ENCODE data around the gene DNMBP. TPM values are rescaled to one million over a fixed set of nuclear protein-coding genes. Genes with fewer than 3 reads are reported as not detected.

The DNMBP gene
- total RNA-seq, 1 donor from 2014 or later: 5.0 TPM

- FAIRE-seq: no peak
- no peaks in the 10 kb centered on the region for H3K36me3 ChIP-seq (ENCODE audit: control insufficient read depth, insufficient read depth, low read length)
- DNase-seq (ENCODE audit: low read depth): no peak
These were observed 11.6 kb upstream of the DNMBP start for GRCh38 chr10:100021322-100021721.

DNA sequence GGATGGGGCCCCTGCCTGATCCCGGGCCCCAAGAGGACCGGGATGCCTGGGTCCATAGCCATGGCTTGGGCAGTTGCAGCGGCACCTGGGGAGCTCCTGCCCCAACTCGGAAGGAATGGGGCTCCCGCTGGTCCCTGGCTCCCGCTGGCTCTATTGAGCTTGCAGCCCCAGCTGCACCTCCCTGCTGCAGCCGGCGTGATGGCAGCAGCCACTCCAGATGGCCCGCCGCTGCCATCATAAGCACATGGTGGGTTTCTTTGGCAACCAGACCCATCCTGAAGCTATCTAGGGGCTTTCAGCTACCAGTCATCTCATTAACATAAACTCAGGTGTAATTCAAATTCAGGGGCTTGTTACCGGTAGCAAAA lies 11.1 kb upstream of the DNMBP start:
- DNase-seq (ENCODE audit: low read depth) (no peak), FAIRE-seq (no peak)
- Histone ChIP-seq H3K27me3 (ENCODE audit: control insufficient read depth, insufficient read depth, low read length) (no peaks in the 10 kb centered on the region), H3K4me3 (ENCODE audit: low read depth, low read length) (no peak overlapping the region), H3K36me3 (ENCODE audit: control insufficient read depth, insufficient read depth, low read length) (no peaks in the 10 kb centered on the region)
- TF ChIP-seq, protein P1, sequence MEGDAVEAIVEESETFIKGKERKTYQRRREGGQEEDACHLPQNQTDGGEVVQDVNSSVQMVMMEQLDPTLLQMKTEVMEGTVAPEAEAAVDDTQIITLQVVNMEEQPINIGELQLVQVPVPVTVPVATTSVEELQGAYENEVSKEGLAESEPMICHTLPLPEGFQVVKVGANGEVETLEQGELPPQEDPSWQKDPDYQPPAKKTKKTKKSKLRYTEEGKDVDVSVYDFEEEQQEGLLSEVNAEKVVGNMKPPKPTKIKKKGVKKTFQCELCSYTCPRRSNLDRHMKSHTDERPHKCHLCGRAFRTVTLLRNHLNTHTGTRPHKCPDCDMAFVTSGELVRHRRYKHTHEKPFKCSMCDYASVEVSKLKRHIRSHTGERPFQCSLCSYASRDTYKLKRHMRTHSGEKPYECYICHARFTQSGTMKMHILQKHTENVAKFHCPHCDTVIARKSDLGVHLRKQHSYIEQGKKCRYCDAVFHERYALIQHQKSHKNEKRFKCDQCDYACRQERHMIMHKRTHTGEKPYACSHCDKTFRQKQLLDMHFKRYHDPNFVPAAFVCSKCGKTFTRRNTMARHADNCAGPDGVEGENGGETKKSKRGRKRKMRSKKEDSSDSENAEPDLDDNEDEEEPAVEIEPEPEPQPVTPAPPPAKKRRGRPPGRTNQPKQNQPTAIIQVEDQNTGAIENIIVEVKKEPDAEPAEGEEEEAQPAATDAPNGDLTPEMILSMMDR (IDR thresholded peaks at IDR 0.05; ENCODE audit: insufficient read depth, low read length, severe bottlenecking): no peak

More at GRCh38 chr10:100021322-100021721, 11.6 kb upstream of the DNMBP start:
- no peak overlapping the region for H3K4me3 ChIP-seq (ENCODE audit: low read depth, low read length)
- TF ChIP-seq, protein P1 (IDR thresholded peaks at IDR 0.05; ENCODE audit: insufficient read depth, low read length, severe bottlenecking): no peak
- H3K27me3 ChIP-seq (ENCODE audit: control insufficient read depth, insufficient read depth, low read length): no peaks in the 10 kb centered on the region

- H3K27me3 ChIP-seq (ENCODE audit: control insufficient read depth, insufficient read depth, low read length): no peaks in the 10 kb centered on the region
- no peak overlapping the region for H3K4me3 ChIP-seq (ENCODE audit: low read depth, low read length)
- TF ChIP-seq, protein P1 (IDR thresholded peaks at IDR 0.05; ENCODE audit: insufficient read depth, low read length, severe bottlenecking): no peak
- FAIRE-seq: peak; percentile 93
- no peak for DNase-seq (ENCODE audit: low read depth)
- H3K36me3 ChIP-seq (ENCODE audit: control insufficient read depth, insufficient read depth, low read length): no peaks in the 10 kb centered on the region
These were observed 10.6 kb upstream of the DNMBP start for GRCh38 chr10:100020142-100020885.

GRCh38 chr10:100019787-100020141 lies 10.0 kb upstream of the DNMBP start:
- H3K36me3 ChIP-seq (ENCODE audit: control insufficient read depth, insufficient read depth, low read length): no peaks in the 10 kb centered on the region
- H3K4me3 ChIP-seq (ENCODE audit: low read depth, low read length): no peak overlapping the region
- FAIRE-seq (no peak), DNase-seq (ENCODE audit: low read depth) (no peak)
- TF ChIP-seq, protein P1 (IDR thresholded peaks at IDR 0.05; ENCODE audit: insufficient read depth, low read length, severe bottlenecking): no peak
- no peaks in the 10 kb centered on the region for H3K27me3 ChIP-seq (ENCODE audit: control insufficient read depth, insufficient read depth, low read length)

GRCh38 chr10:100014071-100014762 lies 4.5 kb upstream of the DNMBP start:
- Histone ChIP-seq H3K36me3 (ENCODE audit: control insufficient read depth, insufficient read depth, low read length) (no peaks in the 10 kb centered on the region), H3K4me3 (ENCODE audit: low read depth, low read length) (no peak overlapping the region), H3K27me3 (ENCODE audit: control insufficient read depth, insufficient read depth, low read length) (no peaks in the 10 kb centered on the region)
- no peak for FAIRE-seq
- no peak for DNase-seq (ENCODE audit: low read depth)
- TF ChIP-seq, protein P1 (IDR thresholded peaks at IDR 0.05; ENCODE audit: insufficient read depth, low read length, severe bottlenecking): no peak

Measured in bronchial epithelial cell (primary cell).